Activated CD4-positive, CD25-positive, alpha-beta regulatory T cell treated with anti-CD3 and anti-CD28 coated beads, Interleukin-2, amount 50 U/mL, for 72 hours (primary cell): ENCODE data around the gene RNF152.

ENCODE experiments used
- DNase-seq: peaks from one replicate; pipeline ENCODE4 v3.0.0; 2021

RNF152 gene

DNA sequence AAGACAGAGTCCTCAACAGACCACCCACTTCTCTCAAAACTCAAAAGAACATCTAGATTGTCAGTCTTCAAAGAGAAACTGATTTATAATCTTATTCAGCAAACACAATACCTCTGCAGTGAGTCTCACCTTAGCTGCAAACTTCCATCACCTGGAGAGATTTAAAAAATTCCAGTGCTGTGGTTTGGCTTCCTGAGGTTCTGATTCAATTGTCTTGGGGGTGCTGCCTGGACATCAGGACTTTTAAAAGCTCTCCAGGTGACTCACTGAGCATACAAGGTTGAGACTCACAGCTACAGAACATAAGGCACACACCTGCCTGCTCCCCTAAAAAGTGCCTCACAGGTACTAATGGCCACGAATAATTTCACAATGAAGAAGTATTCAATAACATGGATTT lies 40.3 kb downstream of the RNF152 start:
- DNase-seq, result no peak

DNA sequence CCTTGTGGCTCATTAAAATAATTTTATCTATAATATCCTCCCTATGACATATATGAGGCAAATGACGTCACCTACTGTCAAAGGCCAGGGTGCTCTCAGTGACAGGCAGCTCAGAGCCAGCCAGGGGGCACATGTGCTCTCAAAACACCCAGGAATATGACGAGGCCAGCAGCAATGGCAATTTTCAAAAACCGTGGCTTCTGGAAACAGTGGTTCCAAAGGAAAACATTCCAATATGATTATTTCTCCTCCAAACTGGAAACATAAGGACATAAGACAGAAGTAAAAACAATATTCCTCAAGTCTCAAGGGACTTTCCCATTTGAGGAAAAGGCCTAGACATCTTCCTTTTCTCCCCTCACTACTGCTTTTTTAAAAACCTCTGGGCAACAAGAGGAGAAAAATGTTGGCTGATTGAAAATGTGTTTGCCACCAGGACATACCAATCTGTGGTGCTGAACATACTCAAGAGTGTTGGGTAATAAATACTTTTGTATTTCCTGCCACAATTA lies 40.8 kb downstream of the RNF152 start:
- DNase-seq, result no peak

DNA sequence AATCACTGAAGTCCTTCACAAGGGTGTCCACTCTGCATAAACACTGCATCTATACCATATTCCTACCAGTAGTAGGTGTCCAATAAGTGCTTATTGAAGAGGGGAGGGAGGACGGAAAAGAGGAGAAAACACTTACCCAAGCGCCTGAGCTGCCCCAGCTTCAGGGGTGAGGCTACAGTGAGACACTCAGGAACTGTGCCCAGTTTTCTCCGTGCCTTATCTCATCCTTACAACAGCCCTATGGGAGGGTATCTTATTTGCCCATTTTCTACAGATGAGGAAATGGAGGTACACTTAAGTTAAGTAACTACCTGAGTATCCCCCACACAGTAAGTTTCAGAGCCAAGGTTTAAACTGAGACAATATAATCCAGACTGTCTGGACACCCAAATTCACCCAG lies 41.5 kb downstream of the RNF152 start:
- no peak for DNase-seq

DNA sequence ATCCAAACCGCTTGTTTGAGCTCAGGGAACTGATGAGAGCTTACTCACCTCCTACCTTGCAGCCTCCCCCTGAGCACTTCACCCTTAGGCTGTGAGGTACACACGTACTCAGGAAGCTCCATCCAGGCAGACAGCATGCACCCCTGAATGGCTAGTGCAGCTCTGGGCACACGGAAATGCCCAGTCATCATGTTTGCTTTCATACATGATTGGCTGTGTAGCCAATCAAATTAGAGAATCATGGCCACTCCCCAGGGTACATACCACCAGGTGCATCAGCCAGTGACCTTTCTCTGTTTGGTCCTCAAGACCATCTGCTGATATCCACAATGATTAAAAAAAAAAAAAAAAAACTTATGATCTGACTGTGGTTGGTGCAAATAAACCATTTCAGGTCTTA lies 42.1 kb downstream of the RNF152 start:
- DNase-seq, result no peak

DNA sequence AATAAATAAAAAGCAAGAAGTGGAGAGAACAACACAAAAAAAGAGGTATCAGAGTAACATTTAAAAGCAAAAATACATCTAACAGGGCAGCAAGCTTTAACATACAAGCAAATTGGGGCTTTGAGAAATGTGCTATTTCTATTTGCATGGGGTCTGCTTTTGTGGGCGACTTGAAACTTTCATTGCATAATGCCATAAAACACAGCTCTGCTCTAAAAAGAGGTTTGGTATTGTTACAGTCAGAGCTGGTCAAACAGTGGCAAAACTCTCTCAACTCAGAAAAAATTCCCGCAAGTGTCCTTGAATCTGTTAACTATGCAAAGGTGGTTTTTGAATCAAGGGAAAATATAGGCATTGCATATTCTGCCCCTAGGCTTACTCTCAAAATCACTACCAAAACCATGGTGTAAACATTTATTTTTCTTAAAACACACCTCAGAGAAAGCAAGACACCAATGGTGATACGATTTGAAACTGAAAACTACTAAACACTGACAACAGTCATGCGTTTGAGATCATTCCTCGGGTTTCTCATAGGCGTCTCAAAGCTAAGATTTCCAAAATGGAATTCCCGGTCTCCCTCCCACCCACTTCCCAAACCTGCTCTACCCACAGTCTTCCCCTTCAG lies 45.5 kb downstream of the RNF152 start:
- DNase-seq, result no peak

DNA sequence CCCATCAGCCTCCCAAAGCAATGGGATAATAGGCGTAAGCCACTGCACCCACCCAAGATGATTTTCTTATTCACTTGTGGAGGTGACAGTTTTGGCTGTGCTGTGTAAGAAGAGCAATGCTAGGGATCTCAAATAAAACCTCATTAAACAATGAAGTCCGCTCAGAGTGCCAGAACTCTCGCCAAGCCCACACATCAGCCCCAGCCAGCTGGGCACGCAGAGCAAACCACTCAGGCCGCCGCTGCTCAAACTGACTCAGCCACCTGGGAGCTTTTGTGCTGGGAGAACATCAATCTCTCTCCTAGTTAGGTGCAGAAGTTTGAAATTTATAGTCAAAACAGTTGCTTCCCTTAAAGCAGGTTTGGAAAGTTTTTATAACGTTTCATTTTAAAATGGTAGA lies 47.6 kb downstream of the RNF152 start:
- DNase-seq, result no peak

DNA sequence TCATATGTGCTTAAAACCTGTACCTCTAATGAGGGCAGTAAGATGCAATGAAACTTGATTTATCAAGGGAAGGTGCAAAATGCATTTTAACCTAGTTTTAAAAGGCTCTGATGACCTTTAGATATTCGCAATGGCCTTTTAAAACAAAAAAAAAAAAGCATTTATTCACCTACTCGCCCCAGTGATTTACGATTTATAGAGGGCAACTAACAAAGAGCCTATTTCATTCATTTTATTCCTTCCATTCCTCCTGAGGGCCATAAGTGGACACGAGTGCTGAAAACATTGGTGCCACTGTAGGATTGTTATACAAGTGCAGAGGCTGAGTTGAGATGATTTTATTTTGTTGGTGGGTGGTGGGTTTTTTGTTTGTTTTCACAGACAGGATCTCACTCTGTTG lies 48.1 kb downstream of the RNF152 start:
- DNase-seq, result no peak

DNA sequence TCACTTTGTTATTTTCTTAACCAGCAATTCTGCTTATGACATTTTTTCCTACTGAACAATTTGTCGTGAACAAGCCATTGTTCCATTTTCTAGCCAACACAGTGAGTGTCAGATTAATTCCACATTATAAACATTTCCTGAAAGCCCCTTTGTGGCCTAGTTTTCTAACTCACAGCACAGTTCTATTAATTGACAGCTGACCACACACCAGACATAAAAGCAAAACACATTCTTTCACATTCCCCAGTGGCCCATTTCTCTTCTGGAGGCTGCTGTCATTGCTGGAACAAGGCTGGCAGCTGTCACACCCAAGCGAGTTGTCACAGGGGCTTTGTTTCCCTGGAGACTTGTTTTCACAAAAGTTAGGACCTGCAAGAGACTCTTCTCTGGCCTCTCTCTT lies 50.7 kb downstream of the RNF152 start:
- DNase-seq, result no peak

DNA sequence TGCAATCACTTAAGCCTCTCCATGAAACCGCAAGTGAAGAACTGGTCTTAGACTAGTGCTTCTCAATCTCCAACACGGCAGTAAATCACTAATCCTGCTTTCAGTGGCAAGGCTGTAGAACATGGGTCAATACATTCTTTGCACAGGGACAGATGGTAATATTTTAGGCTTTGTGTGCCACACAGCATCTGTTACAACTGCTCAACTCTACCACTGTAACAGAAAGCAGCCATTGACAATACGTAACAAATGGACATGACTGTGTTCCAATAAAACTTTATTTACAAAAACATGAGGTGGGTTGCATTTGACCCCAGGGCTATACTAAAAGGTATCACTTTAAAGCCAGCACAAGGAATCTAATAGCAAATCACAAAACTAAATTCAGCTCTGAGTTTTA lies 51.1 kb downstream of the RNF152 start:
- DNase-seq, result no peak

DNA sequence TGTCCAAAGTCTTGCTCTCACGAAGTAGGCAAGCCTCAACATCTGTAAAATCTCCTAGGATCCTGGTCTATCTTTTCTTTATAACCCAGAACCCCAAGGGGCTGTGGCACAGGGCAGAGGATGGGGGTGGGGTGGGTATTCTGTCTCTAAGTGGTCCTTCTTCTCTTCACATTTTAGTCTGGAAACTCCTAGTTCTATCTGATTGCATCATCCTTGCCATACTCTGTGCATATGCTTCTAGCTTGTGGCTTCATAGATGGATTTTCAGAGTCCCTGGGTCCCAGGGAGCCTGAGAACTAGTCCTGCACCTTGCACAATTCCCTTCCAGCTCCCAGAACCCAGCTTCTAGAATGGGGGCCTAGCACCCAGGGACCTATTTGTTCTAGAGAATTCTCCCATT lies 52.5 kb downstream of the RNF152 start:
- DNase-seq, result no peak

DNA sequence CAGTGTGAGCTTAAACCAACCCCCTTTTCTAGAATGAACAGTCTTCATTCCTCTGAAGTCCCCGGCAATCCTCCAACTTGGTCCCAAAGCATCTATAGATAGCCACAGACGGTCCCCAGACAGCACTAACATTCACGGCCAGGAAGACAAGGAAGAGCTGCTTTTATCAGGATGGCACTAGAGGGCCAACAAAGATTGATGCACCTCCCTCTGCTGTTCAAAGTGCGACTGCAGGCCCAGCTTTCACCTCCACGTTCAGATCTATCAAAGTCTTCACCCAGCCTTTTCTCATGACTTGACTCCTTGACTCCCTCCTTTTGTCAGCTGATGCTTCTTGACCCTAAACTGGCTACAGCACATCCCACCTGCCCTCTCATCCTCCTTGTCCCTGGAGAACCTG lies 54.3 kb downstream of the RNF152 start:
- no peak for DNase-seq

DNA sequence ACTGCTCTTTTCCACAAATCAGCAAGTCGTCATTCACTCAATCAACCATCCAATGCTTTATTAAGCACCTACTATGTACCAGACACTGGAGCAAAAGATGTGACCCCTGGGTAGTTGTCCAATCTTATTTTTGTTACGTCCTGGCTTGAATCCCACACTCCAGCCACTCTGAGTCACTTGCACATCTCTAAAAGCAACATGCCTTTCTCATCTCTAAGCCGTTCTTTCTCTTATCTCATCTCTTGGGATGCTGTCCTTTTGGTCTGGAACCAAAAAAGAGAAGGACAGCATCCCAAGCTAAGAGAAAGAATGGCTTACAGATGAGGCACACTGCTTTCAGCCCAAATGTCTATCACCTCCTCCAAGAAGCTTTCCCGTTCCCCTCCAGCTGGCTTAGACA lies 58.8 kb downstream of the RNF152 start:
- no peak for DNase-seq

DNA sequence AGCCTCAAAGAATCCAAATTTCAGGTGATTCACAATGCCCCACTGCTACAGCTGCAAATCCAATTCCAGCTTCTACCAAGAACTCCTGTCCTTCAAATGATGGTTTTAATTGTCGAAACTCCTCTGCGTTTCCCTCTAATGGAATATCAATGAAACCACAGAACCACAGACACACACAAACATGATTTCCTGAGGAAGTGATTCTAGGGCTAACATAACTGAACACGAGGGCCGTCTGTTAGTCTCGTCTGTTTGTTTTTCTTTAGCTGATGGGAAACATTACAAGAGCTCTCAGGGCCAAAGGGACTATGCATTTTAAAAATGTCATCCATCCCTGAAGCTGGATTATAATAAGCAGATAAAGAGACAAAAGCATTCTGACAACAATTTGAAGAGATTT lies 59.4 kb downstream of the RNF152 start:
- no peak for DNase-seq

DNA sequence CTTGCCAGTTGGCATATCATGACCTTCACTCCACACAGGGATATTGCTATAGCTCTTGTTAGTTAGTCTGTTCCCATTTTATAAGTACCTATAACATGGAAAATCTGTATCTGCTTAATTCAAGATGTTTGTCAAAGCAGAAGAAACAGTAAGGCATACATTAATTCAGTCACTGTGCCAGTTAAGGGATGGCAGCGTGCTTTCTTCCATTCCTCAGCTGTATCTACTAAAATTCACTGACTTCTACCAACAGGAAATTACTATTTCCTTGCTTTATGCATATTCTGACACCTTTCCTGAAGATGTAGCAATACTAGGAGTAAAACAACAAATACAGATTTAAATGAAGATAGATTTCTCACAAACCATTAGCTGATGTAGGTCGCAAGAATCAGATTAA lies 59.9 kb downstream of the RNF152 start:
- DNase-seq, result no peak

DNA sequence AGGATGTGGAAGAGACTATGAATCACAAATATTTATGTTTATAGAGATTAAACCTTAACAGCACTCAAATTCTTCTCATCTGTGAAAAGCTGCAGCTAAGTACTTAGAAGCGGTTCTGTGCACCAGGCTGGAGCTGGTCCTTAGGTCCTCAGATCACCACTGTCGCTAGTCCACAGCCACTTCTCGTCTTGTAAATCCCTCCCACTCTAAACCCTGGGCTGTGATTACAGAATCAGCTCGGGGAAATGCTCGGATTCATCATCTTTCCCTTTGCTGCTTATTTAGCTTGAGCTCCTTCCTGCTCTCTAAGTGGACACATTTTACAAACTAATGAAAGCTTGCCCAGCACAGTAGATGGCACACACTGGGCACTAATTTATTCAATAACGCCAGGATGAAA lies 61.7 kb downstream of the RNF152 start:
- DNase-seq, result no peak

DNA sequence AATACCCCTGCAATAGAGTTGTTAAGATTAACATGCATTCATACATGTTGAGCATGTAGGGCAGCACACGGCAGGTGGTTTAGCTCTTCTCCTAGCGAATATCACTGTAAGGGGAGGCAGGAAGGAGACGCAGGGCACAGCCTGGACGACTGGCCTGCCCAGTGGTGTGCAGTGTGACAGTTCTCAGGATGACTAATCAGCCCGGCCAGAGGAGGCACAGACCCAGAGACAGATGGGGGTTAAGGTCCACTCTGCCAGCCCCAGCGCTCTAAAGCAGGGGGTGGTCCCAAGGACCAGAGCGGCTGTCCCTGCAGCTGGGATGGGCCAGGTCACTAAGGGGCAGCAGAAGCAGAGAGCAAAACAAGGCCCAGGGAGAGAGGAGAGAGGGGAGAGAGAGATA lies 63.7 kb downstream of the RNF152 start:
- no peak for DNase-seq

DNA sequence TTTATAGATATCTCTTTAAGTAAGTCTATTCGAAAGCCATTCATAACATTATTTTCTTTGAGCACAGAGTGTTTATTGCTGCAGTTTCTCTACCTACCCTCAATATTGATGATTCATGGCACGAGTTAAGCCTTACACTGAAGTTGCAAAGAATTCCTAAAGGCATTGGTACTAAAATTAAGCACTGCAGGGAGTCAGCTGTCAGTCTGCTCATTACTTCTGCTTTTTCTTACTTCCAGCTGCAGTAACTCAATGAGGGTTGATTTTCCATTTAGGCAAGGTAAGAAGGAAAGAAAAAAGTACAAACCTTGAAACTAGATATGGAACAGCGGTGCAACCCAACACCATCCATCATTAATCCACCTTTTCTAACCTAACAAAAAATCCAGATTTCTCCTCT lies 65.2 kb downstream of the RNF152 start:
- DNase-seq, result no peak

DNA sequence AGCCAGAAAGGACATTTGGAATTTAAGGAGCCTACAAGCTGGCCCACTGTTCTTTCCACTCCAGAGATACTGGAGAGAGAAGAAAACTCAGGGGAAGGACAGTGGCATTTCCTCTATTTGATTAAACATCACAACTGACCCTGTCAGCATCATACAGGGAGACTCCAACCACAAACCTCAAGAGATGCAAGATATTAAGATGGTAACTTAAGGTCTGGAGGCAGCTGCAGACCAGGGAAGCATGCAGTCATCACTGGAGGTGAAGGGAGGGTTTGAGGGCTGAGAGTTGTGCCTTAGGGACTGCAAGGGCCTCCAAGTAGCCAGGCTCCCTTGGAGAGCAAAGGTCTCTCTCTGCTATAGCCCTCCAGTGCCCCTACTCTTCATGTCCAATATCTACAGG lies 67.4 kb downstream of the RNF152 start:
- no peak for DNase-seq

DNA sequence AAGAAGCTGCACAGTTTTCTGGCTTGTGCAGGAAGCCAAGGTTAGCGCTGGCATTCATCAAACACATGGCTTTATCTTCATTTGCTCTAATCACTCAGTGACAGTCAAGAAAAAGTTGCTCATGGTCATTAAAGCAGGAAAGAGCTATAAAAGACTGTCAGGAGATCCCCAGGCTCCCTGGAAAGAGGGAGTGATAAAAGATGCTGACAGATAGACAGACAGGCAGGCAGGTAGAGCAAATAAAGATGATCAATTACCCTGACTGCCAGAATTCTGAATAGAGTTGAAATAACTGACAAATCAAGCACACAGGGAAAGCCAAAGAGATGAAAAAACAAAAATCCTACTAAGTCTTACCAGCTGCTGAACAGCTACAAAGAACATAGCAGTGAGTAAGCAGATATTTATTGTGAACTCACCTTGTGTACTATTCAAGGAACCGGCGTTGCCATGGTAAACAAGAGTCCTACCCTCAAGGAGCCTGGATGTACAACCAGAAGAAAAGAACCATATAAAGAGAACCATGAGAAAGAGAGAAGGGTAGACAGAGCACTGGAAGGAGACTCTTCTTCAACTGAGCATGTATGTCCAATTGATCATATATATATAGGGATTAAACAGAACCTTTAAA lies 68.0 kb downstream of the RNF152 start:
- DNase-seq, result no peak

DNA sequence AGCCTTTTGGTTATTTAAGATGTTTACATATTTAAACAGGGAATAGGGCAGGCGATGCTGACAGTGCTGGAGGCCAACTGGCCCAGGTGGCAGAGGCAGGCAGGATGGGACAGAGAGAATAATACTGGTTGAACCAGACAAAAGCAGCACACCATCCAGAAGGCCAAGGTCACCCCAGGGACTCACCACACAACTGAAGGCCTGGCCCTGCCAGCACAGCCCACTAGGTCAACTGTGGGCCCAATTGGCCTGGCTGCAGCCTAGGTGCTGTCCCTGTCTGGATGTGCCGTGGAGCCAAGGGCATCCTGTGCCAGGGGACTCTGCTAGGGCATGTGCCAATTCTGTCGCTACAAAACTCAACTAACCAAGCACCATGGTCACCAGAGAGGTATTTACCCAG lies 69.2 kb downstream of the RNF152 start:
- DNase-seq, result no peak

DNA sequence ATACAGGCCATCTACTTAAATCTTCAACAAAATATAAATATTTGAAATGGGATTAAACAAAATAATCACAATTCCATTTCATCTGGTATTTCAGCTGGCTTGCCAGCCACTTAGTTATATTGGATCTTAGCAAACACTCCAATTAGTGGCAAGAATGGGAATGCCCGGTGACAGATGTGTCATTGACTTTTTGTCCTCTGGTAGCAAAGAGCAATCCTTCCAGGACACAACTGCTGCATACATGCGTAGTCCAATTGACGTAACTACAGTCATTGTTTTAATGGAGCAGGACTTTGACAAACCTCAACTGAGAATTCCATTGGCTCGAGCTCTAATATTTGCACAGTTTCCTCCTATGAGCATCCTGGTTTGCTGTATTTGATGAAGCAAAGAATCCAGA lies 69.9 kb downstream of the RNF152 start:
- DNase-seq, result no peak

DNA sequence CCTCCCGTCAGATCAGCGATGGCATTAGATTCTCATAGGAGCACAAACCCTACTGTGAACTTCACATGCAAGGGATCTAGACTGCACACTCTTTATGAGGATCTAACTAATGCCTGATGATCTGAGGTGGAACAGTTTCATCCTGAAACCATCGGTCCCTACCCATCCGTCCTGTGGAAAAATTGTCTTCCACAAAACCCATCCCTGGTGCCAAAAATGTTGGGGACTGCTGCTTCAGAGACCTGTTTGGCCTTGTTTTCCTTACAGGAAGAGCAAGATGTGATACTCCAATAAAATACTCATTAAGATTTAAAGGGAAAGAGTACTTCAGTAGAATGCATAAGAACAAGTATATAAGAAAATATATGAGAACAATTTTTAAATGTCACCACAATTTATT lies 71.1 kb downstream of the RNF152 start:
- DNase-seq, result no peak

DNA sequence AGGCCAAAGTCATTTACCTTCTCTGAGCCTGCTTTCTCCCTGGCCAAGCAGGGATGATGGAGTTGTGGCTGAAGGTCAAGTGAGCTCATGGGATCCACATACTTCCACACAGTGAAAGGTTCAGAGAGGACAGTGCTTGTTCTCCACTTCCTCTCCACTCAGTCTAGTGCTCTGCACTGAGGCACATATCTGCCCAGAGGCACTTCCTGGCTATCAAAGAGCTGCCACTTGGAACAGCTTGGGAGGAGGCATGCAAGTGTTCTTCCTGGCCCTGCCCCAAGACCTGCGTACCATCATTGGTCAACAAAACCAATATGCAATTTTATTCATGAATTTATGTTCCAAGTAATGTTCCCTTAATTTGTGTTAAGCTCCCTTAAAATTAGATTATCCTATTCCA lies 71.9 kb downstream of the RNF152 start:
- no peak for DNase-seq

DNA sequence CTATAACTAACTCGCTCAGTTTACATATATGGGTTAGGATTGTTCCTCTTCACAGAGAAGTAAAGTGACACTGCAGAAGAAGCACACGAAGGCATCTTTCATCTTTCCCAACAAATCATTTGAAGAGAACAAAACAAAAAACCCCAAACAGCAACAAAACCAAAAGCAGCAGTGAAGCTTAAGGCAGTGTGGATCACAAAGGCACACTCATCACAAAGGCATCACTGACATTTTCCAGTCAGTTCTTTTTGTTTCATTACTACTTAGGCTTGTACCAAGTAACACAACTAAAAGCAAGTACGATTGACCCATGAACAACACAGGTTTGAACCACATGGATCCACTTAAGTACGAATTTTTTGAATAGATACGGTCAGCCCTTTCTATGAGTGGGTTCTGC lies 75.7 kb downstream of the RNF152 start:
- no peak for DNase-seq

DNA sequence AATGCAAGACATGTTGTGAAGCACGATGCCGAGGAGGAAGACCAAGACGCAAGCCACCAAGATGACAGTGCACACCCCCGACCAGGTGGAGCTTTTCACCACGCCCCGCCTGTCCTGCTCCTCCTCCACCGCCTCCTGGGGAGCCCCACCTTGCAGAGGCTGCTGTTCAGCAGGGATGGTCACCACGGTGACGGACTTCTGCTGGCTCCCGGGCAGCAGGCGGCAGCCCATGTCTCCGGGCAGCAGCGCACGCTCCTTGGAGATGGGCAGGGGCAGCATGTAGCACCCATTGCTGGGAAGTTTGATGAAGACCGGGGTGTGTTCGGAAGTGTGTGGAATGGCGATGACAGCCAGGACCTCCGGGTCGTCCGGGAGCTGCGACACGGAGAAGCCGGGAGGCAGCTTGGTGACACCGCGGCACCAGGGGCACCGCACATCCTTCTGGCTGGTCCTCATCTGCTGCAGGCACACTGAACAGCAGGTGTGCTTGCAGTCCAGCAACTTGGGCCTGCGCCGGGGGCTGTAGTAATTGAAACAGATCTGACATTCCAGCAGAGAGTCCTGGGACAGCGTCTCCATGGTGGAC lies 76.8 kb downstream of the RNF152 start:
- no peak for DNase-seq
